Measurements from ENCODE around the gene NEMP1.
"Not testable (repeated sequence)": the region's sequence is repeated elsewhere in the genome, so short reads cannot be mapped to it uniquely, and the experiment has no call there.

Gene NEMP1

GRCh38 chr12:57124261-57124877 lies 45.8 kb upstream of the NEMP1 start:
- H3K4me3 Mint-ChIP-seq = peak overlapping the region in 2 of 3 experiments; percentile 2 to 46
- H3K36me3 Mint-ChIP-seq (ENCODE audit: low read depth) = no peaks in the 10 kb centered on the region
- peaks cover 19% of the 10 kb centered on the region for H3K4me1 Mint-ChIP-seq
- peak overlapping the region in 1 of 3 experiments; percentile 27 for H3K27ac Mint-ChIP-seq
- H3K27me3 Mint-ChIP-seq (ENCODE audit: low read depth) = peaks cover 4% of the 10 kb centered on the region
- no peaks in the 10 kb centered on the region for H3K9me3 Mint-ChIP-seq
- TF ChIP-seq, protein P1, sequence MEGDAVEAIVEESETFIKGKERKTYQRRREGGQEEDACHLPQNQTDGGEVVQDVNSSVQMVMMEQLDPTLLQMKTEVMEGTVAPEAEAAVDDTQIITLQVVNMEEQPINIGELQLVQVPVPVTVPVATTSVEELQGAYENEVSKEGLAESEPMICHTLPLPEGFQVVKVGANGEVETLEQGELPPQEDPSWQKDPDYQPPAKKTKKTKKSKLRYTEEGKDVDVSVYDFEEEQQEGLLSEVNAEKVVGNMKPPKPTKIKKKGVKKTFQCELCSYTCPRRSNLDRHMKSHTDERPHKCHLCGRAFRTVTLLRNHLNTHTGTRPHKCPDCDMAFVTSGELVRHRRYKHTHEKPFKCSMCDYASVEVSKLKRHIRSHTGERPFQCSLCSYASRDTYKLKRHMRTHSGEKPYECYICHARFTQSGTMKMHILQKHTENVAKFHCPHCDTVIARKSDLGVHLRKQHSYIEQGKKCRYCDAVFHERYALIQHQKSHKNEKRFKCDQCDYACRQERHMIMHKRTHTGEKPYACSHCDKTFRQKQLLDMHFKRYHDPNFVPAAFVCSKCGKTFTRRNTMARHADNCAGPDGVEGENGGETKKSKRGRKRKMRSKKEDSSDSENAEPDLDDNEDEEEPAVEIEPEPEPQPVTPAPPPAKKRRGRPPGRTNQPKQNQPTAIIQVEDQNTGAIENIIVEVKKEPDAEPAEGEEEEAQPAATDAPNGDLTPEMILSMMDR (IDR thresholded peaks at IDR 0.05; ENCODE audit: unreplicated experiment in 3 of 3) = peak; percentile 94 to 97 (median 94)

GRCh38 chr12:57123813-57124212 lies 45.2 kb upstream of the NEMP1 start:
- TF ChIP-seq, protein P1 (IDR thresholded peaks at IDR 0.05; ENCODE audit: unreplicated experiment in 3 of 3) = no peak
- Mint-ChIP-seq H3K36me3 (ENCODE audit: low read depth) (no peaks in the 10 kb centered on the region), H3K27me3 (ENCODE audit: low read depth) (peaks cover 4% of the 10 kb centered on the region), H3K27ac (no peak overlapping the region), H3K4me1 (peaks cover 19% of the 10 kb centered on the region), H3K4me3 (no peak overlapping the region), H3K9me3 (no peaks in the 10 kb centered on the region)

DNA sequence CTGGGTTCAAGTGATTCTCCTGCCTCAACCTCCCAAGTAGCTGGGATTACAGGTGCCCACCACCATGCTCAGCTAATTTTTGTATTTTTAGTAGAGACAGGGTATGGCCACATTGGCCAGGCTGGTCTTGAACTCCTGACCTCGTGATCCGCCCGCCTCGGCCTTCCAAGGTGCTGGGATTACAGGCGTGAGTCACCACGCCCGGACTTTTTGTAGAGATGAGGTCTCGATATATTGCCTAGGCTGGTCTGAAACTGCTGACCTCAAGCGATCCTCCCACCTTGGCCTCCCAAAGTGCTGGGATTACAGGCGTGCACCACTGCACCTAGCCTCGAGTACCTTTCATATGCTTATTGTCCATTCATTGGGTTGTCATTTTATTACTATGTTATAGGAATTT lies 42.1 kb upstream of the NEMP1 start:
- H3K27me3 Mint-ChIP-seq (ENCODE audit: low read depth) = not testable (repeated sequence)

DNA sequence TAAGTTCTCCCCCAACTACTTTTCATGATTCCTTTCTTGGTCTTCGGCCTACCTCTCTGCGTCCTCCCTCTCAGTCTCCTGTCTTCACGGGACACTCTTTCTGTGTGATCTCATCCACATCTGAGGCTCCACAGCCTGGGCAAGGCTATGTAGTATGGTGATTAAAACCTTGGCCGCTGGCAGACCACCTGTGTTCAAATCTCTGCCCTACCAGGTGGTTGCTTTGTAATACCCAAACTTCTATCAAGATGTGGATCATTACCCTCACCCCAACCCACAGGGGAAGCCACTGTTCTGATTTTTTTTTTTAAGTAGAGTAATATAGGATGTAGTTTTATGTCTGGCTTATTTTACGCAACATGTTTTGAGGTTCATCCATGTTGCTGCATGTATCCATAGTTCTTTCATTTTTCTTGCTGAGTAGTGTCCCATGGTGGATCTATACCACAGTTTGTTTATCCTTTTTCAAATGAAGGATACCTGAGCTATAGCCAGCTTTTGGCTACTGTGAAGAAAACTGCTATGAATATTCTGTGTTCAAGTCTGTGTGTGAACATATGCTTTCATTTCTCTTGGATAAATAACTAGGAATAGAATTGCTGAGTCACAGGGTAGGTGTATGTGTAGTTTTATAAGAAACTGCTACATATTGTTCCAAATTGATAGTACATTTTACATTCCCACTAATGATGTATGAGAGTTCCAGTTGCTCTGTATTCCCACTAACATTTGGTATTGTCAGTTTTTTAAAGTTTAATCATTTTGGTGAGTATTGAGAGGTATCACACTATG lies 40.9 kb upstream of the NEMP1 start:
- Mint-ChIP-seq H3K27me3 (ENCODE audit: low read depth) (peaks cover 4% of the 10 kb centered on the region), H3K36me3 (ENCODE audit: low read depth) (no peaks in the 10 kb centered on the region), H3K9me3 (no peaks in the 10 kb centered on the region), H3K27ac (no peak overlapping the region), H3K4me3 (no peak overlapping the region), H3K4me1 (peaks cover 3% of the 10 kb centered on the region)
- TF ChIP-seq, protein P1 (IDR thresholded peaks at IDR 0.05; ENCODE audit: unreplicated experiment in 3 of 3) = no peak

More for the DNA sequence above, 42.1 kb upstream of the NEMP1 start:
- H3K9me3 Mint-ChIP-seq; H3K27ac Mint-ChIP-seq; H3K4me3 Mint-ChIP-seq; H3K36me3 Mint-ChIP-seq (ENCODE audit: low read depth); H3K4me1 Mint-ChIP-seq: not testable (repeated sequence)

- Mint-ChIP-seq H3K27ac (no peak overlapping the region), H3K36me3 (ENCODE audit: low read depth) (no peaks in the 10 kb centered on the region), H3K4me1 (no peaks in the 10 kb centered on the region), H3K4me3 (no peak overlapping the region), H3K27me3 (ENCODE audit: low read depth) (peaks cover 2% of the 10 kb centered on the region), H3K9me3 (no peaks in the 10 kb centered on the region)
- TF ChIP-seq, protein P1 (IDR thresholded peaks at IDR 0.05; ENCODE audit: unreplicated experiment in 3 of 3) = no peak
Observed at GRCh38 chr12:57118711-57119271, 40.2 kb upstream of the NEMP1 start.

- H3K4me3 Mint-ChIP-seq = peak overlapping the region in 1 of 3 experiments; percentile 3
- H3K9me3 Mint-ChIP-seq = no peaks in the 10 kb centered on the region
- H3K4me1 Mint-ChIP-seq = peaks cover 5% of the 10 kb centered on the region
- H3K27me3 Mint-ChIP-seq (ENCODE audit: low read depth) = no peaks in the 10 kb centered on the region
- TF ChIP-seq, protein P1 (IDR thresholded peaks at IDR 0.05; ENCODE audit: unreplicated experiment in 3 of 3) = no peak
- H3K27ac Mint-ChIP-seq = no peak overlapping the region
- no peaks in the 10 kb centered on the region for H3K36me3 Mint-ChIP-seq (ENCODE audit: low read depth)
Observed at GRCh38 chr12:57116580-57117281, 38.1 kb upstream of the NEMP1 start.
